ENCODE measurements around the gene NCOA5.

The NCOA5 gene

DNA sequence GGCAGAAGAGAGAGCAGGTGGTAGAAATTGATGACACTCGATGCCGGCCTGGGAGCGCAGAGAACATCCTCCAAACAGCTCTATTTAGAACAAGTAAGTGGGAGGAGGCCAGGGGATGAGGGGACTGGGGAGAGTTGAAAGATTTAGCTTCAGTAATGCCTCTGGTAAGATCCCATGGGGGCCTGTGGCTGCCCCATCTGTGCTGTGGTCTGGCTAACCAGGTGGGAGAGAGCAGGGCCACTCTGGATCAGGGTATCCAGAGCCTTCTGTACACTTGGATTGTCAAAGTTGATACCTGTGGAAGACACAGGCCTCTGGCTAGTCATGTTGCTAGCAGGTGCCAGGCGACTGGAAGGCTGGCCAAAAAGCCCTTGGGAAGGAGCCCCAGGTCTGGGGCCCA is 27.6 kb downstream of the NCOA5 start:
- DNase-seq (ENCODE audit: low read depth), result no peak

DNA sequence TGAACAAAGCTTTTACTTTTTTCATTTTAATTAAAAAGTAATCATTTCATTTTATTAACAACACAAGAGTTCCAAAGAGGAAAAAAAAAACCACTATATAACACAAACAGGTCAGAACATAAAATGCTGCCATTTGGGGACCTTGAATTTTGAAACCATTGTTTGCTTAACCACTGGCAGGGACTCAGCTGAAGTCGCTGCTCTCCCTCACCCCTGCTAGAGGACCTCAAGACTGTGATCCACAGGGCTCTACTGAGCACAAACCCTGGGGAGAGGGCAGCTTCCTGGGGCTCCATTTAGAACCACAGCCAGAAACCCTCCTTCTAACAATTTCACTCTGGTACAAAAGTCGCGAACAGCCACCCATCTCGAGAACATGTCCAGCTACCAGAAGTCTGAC is 28.8 kb downstream of the NCOA5 start:
- no peak for DNase-seq (ENCODE audit: low read depth)

DNA sequence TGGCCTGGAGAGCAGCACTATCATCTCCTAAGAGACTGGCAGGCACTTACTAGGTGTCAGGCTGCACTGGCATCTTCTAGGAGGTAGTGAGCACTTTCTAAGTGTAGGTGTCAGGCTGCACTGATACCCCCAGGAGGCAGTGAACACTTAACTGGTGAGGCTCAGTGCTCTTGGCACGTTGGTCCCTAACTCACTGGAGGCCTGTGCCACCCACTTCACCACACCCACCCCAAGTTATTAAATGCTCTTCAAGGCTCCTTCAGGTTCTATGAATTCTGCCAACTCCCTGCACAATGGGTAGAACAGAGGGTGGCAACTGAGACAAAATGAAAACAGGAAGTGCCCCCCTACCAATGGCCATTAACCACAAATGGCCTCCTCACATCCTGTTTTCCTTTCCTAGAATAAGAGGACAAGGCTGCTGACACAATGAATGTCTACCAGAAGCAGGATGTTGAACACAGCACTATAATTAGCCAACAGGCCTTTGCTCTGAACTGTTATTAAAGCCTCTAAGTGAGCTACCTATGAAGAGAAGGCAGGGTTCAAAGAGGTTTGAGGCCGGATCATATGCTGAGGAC is 29.4 kb downstream of the NCOA5 start:
- no peak for DNase-seq (ENCODE audit: low read depth)

- no peak for DNase-seq (ENCODE audit: low read depth)
Measured at GRCh38 chr20:46058599-46059281, 31.0 kb downstream of the NCOA5 start.

DNA sequence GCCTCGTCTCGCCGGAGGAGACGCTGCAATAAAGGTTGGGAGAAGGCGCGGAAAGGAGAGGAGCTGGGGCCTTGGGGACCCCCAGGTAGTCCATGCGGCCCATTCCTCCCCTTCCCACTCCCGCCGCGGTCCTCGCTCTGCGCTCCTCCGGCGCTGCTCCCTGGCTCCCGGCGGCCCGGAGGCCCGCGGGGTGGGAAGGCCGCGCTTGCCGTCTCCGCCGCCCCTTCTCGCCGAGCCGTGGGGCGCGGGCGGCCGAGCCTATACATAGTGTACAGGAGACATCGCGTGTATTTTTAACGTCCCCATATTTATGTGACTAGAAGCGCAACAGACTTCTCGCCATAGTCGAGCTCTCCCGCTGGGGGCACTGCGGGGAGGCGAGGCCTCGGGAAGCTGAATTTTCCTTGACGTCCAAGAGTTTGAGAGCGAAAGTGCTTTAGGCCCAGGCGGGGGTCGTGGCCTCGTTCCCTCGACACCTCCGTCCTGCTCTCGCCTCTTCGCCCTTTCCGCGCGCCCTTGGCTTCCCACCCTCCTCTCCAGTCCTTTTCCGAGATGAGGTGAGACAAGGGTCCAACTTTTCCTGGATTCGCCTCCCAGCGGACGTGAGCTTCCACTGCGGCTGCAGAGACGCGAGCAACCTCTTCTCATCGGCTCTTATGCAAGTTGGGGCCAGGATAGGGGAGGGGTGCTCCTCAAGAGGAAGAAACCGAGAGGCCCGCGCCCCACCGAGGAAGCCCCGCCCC is 31.7 kb downstream of the NCOA5 start:
- peak; percentile 34 for DNase-seq (ENCODE audit: low read depth)

DNA sequence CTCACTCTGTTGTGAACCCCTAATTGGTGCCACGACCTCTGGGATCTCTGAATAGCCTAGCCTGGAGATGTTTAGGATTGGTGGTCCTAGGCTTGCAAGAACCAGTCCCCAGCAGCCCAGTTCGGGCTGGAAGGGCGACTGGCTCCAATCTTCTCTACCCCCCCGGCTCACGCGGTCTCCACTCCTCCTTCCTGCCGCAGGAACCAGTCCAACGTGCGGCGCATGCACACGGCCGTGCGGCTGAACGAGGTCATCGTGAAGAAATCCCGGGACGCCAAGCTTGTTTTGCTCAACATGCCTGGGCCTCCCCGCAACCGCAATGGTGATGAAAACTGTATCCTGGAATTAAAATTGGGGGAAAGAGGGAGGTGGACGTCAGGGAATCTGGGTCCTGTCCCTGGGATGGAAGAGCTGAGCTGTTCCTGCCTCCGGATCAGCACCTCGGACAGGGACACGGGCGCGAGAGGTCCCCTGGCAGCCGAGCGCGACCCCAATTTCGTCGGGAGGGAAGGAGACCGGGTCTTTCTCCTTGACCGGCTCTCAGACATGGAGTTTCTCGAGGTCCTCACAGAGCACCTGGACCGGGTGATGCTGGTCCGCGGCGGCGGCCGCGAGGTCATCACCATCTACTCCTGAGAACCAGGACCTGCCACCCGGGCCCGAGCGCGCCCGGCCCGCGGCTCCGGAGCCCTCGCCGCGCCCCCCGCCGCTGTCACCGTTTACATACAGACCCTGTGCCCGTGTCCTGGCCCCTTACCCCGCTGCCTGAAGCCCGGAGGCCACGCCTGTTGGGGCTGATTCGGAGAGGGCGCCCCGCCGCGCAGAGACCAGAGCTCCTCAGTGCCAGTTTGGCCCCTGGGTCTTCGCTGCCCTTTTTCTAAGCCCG is 32.5 kb downstream of the NCOA5 start:
- peak; percentile 24 for DNase-seq (ENCODE audit: low read depth)

- no peak for DNase-seq (ENCODE audit: low read depth)
Measured at GRCh38 chr20:46056027-46056833, 33.5 kb downstream of the NCOA5 start.

DNA sequence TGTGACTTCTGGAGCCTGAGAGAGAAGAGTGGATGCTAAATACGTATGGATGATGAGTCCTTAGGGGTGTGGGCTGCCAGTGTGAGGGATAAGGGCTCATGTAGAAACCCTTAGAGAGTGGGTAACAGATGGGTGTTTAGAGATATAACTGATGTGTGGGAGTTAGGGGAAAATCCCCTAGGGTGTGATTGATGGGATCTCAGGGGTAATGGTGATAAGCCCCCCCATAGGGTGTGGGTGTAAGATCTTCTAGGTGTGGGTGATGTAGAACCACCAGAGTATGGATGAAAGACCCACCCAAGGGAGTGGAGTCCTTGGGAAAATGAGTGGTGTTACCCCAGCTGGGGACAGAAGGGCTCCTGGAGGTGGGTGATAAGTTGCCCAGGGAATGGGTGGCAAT is 34.5 kb downstream of the NCOA5 start:
- no peak for DNase-seq (ENCODE audit: low read depth)

DNA sequence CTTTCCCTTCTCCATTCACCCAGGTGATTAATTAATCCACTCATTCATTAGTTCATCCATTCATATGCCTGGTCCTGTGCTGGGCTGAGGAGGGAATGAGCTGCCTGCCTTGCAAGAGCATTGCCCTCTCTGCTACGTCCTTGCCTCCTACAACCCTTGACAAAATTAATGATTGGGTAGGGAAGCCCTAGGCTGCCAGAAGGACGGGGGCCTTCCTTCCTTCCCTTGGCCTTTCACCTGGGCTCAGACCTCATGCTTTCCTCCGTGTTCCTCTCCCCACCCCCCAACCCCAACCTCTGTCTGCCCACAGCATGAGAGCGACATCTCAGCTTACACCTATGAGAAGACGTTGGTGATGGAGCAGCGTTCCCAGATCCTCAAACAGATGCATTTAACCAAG is 35.2 kb downstream of the NCOA5 start:
- no peak for DNase-seq (ENCODE audit: low read depth)

- no peak for DNase-seq (ENCODE audit: low read depth)
Measured at GRCh38 chr20:46053416-46053815, 36.3 kb downstream of the NCOA5 start.

GRCh38 chr20:46051556-46052308 is 38.0 kb downstream of the NCOA5 start:
- DNase-seq (ENCODE audit: low read depth), result no peak

DNA sequence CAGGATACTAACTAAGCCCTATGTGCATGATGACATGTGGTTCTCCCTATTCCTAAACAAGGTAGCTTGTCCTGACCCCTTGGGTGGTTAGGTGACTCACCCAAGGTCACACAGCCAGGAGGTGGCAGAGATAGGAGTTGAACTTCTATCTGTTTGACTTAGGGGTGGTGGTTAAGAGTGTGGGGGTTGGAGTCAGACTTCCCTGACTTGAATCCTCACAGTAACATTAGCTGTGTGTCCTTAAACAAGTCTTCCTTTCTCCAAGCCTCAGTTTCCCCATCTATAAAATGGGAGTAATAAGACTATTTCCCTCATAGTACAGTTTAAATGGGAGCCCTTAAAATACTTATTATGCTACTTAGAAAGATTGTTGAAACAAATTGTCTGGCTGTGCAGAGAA is 38.9 kb downstream of the NCOA5 start:
- DNase-seq (ENCODE audit: low read depth), result no peak

GRCh38 chr20:46050444-46050843 is 39.3 kb downstream of the NCOA5 start:
- DNase-seq (ENCODE audit: low read depth), result no peak

DNA sequence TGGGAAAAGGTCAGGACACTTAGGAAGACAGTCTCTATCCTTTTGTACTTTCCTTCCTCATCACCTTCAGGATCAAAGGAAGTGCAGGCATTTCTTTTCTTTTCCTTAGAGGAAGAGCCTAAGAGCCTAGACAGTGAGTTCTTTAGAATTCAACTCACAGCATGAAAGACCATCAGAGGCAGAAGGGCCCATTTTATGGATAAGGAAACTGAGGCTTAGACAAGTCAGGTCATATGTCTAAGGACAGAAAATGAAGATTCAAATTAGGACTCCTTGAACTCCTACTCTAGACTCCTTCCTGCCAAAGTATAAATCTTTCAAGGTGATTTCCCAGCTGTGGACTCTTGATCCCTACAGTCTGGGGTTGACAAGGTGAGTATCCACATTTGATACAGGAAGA is 39.9 kb downstream of the NCOA5 start:
- DNase-seq (ENCODE audit: low read depth), result no peak

- DNase-seq (ENCODE audit: low read depth), result no peak
Measured at GRCh38 chr20:46049190-46049589, 40.6 kb downstream of the NCOA5 start.

DNA sequence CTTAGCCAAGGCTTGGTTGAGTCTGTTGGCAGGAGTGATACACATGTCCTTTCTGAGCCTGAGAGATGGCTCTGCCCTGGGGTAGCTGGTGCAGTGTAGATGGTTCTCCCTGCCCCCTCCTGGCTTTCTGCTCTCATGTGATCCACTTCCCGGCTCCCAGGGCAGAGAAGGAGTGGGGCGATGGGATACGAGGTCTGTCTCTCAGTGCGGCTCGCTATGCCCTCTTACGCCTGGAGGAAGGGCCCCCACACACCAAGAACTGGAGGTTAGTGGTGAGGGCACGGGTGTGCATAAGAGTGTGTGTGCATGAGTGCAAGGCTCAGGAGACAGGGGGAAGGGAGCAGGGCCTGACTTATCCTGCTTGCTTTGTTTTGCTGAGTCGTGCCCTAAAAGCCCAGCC is 41.9 kb downstream of the NCOA5 start:
- no peak for DNase-seq (ENCODE audit: low read depth)

DNA sequence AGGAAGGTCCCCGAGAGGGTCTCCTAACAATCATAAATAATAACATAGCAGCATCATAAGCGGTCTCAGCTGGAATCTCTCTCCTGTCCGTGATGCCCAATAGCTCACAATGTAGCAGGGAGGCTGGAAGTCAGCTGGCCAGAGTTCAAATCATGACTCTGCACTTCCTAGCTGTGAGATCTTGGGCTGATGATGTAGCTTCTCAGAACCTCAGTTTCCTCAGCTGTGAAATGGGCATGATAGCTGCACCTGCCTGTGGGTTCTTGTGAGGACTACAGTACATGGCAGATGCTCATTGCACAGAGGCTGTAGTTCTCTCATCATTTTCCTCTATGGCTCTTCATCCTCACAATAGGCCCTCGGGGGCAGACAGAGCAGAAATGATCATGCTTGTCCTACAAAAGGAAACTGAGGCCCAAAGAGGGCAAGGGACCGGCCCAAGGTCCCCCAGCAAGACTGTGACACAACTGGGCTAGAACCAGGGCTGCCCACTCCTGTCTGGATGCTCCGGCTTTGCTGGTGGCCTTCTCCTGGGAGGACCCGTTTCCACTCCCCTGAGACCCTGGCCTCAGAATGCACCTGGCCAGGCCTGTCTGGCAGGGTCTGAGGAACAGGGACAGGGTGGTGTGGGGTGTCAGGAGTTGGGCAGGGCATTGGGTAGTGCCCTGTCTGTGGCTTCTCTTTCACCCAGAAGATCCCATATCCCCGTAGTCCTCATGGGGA is 43.0 kb downstream of the NCOA5 start:
- DNase-seq (ENCODE audit: low read depth), result no peak

DNA sequence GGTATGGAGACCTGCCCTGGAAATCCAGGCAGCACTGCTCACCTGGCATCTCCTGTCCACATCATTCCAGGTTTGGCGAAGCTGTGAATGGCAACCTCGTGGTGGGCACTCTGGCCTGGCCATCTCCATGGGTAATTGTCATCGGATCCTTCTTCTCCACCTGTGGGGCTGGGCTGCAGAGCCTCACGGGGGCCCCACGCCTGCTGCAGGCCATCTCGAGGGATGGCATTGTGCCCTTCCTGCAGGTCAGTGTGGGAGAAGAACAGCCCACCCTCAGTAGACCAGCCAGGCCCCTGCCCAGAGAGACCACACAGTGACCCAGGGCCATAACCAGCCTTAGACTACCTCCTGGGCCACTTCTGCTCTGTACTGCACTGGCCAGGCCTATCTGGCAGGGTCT is 44.9 kb downstream of the NCOA5 start:
- no peak for DNase-seq (ENCODE audit: low read depth)

GRCh38 chr20:46043556-46043955 is 46.2 kb downstream of the NCOA5 start:
- DNase-seq (ENCODE audit: low read depth), result no peak

- DNase-seq (ENCODE audit: low read depth), result no peak
Measured at GRCh38 chr20:46040902-46041535, 48.7 kb downstream of the NCOA5 start.

Measured in fibroblast of gingiva (primary cell).